PFSK-1 (cell line): Measurements from ENCODE around the gene KCTD5.

Experiments
- FOXP2 ChIP-seq: optimal IDR thresholded peaks from 2 replicates; pipeline ENCODE3; 2011; ENCODE audit warnings: borderline replicate concordance, control low read depth, inconsistent platforms; ENCODE audit not compliant: insufficient read depth; ENCODE audit errors: extremely low read length, extremely low read depth
- POLR2AphosphoS5 ChIP-seq: IDR thresholded peaks from 2 replicates; pipeline ENCODE4 v1.6.1; 2012; ENCODE audit warnings: low read depth, mild to moderate bottlenecking, control low read depth, low read length, moderate library complexity
- SIN3A ChIP-seq: IDR thresholded peaks from 2 replicates; pipeline ENCODE4 v1.6.1; 2012; ENCODE audit warnings: mild to moderate bottlenecking, low read length, moderate library complexity, borderline replicate concordance; ENCODE audit not compliant: insufficient read depth
- TAF1 ChIP-seq: IDR thresholded peaks from 2 replicates; pipeline ENCODE4 v1.6.1; 2012; ENCODE audit warnings: low read length, control low read depth, borderline replicate concordance; ENCODE audit not compliant: insufficient read depth
- TF ChIP-seq, protein P1 (sequence below), 2 experiments: IDR thresholded peaks; 2 replicates each; pipeline versions ENCODE4 v1.6.1 to v1.8.0; 2011 to 2012; ENCODE audit warnings: low read depth in 2 of 2, low read length in 2 of 2, control low read depth in 1 of 2, inconsistent platforms in 1 of 2, mild to moderate bottlenecking in 1 of 2, moderate library complexity in 1 of 2; ENCODE audit not compliant: insufficient read depth in 1 of 2

KCTD5 gene

DNA sequence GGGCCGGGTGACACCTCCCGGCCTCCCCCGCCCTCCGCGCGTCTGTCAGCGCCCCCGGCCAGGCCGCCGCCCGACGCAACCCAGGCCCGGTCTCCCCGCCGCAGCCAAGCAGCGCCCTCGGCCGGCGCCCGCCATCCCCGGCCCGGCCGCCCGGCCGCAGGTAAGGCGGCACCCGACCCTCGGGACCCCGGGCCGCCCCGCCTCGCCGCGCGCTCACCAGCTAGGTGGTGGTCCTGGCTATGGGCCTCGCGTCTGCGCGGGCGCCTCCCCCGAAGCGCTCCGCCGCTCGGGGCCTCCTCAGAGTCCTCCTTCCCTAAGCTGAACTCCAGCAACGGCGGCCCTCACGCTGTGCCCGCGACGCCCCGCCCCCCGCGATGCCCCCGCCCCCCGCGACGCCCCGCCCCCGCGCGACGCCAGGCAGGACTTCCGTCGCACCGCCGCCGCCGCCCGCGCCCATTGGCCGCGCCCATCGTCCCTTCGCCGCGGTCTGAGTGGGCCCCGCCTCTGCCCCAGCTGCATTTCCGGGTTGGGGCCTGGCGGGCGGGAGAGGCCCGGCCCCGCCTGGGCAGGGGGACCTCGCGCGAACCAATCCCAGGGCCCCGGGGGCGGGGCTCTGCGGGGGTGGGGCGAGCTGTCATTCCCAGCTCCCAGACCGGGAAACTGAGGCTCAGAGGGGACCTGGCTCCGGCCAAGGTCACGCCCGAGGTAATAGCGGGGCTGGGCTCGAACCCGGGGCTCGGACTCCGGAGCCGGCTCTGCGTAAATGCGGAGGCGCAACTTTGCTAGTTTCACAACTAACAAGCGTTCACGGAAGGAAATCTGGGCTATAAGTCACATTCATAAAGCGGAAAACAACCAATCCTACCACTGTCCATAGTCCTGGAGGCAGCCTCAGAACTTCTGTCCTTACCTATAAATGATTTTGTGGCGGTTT lies 9.0 kb upstream of the KCTD5 start:
- TF ChIP-seq SIN3A = no peak; the same call in 1 of the 2 replicates
- TF ChIP-seq, protein P1, sequence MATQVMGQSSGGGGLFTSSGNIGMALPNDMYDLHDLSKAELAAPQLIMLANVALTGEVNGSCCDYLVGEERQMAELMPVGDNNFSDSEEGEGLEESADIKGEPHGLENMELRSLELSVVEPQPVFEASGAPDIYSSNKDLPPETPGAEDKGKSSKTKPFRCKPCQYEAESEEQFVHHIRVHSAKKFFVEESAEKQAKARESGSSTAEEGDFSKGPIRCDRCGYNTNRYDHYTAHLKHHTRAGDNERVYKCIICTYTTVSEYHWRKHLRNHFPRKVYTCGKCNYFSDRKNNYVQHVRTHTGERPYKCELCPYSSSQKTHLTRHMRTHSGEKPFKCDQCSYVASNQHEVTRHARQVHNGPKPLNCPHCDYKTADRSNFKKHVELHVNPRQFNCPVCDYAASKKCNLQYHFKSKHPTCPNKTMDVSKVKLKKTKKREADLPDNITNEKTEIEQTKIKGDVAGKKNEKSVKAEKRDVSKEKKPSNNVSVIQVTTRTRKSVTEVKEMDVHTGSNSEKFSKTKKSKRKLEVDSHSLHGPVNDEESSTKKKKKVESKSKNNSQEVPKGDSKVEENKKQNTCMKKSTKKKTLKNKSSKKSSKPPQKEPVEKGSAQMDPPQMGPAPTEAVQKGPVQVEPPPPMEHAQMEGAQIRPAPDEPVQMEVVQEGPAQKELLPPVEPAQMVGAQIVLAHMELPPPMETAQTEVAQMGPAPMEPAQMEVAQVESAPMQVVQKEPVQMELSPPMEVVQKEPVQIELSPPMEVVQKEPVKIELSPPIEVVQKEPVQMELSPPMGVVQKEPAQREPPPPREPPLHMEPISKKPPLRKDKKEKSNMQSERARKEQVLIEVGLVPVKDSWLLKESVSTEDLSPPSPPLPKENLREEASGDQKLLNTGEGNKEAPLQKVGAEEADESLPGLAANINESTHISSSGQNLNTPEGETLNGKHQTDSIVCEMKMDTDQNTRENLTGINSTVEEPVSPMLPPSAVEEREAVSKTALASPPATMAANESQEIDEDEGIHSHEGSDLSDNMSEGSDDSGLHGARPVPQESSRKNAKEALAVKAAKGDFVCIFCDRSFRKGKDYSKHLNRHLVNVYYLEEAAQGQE (IDR thresholded peaks at IDR 0.05; ENCODE audit: insufficient read depth in 1 of 2, low read depth in 2 of 2, low read length in 2 of 2) = peak; percentile 72 to 88

DNA sequence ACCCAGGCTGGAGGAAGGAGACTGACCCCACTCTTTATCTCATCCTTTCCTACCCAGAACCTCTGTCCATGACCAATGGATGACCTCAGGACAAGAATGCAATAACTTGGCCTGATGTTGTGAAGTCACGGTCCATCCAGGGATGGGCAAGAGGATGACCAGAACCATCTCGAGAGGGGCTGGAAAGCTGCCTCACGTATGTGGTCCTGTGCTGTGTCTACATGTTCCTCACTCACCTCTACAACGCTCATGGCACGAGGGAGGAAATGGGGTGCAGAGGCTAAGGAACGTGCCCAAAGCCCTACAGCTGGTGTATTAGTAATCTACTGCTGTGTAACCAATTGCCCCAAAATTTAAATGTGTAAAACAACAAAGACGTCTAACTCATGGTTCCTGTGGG lies 7.3 kb upstream of the KCTD5 start:
- no peak for TF ChIP-seq TAF1
- no peak for TF ChIP-seq SIN3A
- no peak for TF ChIP-seq FOXP2
- TF ChIP-seq, protein P1 (IDR thresholded peaks at IDR 0.05; ENCODE audit: insufficient read depth in 1 of 2, low read depth in 2 of 2, low read length in 2 of 2) = no peak
- no peak for TF ChIP-seq POLR2AphosphoS5

DNA sequence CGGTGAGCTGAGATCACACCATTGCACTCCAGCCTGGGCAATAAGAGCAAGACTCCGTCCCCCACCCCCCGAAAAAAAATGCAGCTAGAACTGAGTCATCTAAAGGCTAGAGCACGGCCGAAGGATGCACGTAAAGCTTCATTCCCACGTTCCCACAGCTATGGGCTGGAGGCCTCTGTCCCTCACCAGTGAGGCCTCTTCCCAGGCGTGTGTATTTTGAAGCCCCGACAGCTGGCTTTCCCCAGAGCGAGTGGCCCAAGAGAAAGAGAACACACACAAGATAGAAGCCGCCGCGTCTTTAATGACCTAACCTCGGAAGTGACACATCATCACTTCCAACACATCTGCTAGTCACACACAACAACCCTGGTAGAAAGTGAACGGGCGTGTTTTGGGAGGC lies 6.6 kb upstream of the KCTD5 start:
- TF ChIP-seq SIN3A (no peak), FOXP2 (no peak), TAF1 (no peak), POLR2AphosphoS5 (no peak)
- TF ChIP-seq, protein P1 (IDR thresholded peaks at IDR 0.05; ENCODE audit: insufficient read depth in 1 of 2, low read depth in 2 of 2, low read length in 2 of 2) = no peak

DNA sequence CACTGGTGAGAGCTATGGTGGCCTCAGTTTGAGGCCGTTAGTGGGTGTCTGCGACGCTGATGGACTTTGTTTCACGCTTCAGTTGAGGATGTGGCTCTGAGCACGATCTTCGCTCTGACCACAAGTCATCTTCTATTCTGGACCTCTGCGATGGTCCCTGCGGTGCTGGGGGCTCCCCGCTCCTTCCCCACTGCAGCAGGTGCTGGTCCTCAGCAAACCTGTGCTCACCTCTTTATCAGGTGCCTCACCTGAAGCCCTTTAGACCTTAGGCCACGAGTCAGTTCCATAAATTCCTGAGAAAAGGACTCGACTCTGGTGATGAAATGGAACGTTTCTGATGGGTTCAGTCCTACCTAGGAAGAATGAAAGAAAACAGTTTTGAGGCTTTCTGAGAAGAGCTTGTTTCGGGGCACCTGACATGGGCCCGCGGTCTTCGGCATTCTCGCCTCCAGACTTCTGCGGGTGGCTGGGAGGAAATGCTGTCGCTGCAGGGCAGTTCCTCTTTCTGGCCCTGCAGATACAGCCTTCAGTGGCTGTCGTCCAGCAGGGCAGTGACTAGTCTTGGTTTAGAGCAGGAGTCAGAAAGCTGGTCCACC lies 4.7 kb downstream of the KCTD5 start:
- no peak for TF ChIP-seq SIN3A
- no peak for TF ChIP-seq POLR2AphosphoS5
- TF ChIP-seq FOXP2 = no peak
- TF ChIP-seq, protein P1 (IDR thresholded peaks at IDR 0.05; ENCODE audit: insufficient read depth in 1 of 2, low read depth in 2 of 2, low read length in 2 of 2) = no peak
- TF ChIP-seq TAF1 = no peak
